HG02938 (cell line): ENCODE measurements around the gene SERP1.
"Not testable (repeated sequence)": the region's sequence is repeated elsewhere in the genome, so short reads cannot be mapped to it uniquely, and the experiment has no call there.

ENCODE experiments used
- ATAC-seq: cut with Tn5 transposase; IDR thresholded peaks from one replicate; pipeline ENCODE4 v1.9.1; 2021; ENCODE audit warnings: mild to moderate bottlenecking, moderate library complexity; ENCODE audit not compliant: unreplicated experiment

Gene SERP1

GRCh38 chr3:150540297-150540696, 6.0 kb downstream of the SERP1 start:
- ATAC-seq = no peak

DNA sequence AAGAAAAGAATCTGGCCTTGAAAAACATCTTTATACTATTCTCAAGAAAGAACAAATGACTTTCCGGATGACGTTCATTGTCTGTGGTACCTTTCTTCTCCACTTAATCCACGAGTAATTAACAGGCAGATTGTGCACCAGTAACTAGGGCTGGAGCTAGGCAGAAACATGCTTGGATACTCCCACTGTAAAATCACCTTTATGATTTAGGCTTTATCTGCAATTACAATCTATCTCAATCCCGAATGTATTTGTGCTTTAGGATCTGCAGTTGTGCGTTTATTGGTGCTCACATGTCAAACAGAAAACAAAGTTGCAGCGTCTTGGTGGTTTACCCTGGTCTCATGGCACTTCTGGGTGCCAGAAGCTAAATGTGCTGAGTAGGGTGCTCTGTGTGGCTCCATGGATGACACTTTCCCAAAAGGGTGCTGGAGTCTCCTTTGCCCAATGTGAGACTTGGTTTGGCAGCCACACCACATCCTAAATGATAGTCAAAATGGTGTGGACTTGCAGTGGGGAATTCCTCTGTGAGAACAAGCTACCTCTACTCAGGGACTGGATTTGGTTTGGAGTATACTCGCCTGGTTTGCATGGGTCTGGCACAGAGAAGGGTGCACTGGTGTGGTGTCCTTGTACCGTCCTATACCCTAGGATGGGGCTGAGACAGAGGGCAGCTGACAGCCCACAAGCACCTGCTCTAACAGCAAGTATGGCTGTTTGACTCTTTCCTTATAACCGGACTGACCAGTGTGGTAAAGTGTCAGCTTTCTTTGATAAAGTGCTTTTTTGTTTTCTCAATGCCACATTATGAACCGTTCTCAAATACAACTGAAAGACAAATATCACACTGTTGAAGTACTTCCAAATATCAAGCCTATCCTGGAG, 7.7 kb downstream of the SERP1 start:
- no peak for ATAC-seq

DNA sequence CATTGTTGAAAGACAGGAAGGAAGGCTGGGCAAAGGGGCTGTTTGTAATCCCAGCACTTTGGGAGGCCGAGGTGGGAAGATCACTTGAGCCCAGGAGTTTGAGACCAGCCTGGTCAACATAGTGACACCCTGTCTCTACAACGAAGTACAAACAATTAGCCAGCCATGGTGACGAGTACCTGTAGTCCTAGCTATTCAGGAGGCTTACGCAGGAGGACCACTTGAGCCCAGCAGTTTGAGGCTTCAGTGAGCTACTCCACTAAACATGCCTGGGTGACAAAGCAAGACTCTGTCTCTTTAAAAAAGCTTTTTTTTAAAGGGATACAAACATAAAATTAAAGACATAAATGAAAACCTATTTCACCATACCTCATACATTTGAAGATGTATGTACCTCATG, 11.1 kb downstream of the SERP1 start:
- no peak for ATAC-seq

DNA sequence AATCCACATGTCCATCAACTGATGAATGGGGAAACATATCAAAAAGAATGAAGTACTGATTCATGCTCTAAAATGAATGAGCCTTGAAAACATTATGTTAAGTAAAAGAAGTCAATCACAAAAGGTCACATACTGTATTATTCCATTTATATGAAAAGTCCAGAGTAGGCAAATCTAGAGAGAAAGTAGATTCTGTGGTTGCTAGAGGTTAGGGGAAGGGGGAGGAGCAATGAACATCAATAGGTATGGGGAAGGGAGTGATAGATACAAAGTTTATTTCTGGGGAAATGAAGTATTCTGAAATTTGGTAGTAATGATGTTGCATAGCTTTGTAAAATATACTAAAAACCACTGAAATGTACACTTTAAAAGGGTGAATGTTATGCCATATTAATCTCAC, 14.5 kb downstream of the SERP1 start:
- no peak for ATAC-seq

- no peak for ATAC-seq
Measured at GRCh38 chr3:150528354-150528797, 17.9 kb downstream of the SERP1 start.

DNA sequence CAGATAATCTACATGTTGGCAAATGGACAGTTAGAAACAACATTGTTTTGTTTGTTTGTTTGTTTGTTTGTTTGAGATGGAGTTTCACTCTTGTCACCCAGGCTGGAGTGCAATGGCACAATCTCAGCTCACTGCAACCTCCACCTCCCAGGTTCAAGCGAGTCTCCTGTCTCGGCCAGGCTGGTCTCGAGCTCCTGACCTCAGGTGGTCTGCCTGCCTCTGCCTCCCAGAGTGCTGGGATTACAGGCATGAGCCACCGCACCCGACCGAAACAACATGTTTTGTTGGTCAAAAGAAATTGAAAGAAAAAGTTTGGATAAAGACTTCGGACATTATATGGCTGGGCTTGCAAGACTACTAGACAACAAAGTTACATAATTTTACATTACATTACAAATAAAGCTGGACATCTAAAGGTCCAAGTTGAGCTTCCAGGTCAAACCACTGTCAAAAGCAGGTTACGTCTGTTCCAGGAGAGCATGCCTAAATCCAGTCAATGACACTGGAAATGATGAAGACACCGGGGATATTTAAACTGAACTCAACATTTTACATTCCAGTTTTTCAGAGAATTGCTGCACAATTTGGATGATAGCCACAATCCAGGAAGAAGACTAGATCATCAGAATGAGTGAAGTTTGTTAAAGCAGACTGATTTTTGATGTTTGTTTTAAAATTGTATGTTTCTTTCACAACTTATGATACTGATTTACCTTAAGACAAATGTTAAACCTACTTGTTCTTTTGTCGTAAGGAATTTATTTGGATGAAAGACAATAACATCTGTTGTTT, 18.6 kb downstream of the SERP1 start:
- ATAC-seq = no peak

DNA sequence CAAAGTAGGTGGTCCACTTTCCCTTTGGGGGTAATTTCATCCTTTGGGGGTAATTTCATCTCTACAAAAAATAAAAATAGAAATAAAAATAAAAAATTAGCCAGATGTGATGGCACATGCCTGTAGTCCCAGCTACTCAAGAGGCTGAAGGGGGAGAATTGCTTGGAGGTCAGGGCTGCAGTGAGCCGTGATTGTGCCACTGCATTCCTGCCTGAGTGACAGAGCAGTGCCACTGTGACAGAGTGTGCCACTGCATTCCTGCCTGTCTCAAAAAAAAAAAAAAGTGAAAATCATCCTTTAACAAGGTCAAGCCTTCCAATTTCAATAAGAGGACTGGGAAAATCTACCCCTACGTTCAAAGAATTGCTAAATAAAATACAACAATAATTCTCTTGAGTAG, 22.8 kb downstream of the SERP1 start:
- ATAC-seq = no peak

GRCh38 chr3:150521463-150521862, 24.8 kb downstream of the SERP1 start:
- no peak for ATAC-seq

GRCh38 chr3:150520408-150520807, 25.9 kb downstream of the SERP1 start:
- no peak for ATAC-seq

DNA sequence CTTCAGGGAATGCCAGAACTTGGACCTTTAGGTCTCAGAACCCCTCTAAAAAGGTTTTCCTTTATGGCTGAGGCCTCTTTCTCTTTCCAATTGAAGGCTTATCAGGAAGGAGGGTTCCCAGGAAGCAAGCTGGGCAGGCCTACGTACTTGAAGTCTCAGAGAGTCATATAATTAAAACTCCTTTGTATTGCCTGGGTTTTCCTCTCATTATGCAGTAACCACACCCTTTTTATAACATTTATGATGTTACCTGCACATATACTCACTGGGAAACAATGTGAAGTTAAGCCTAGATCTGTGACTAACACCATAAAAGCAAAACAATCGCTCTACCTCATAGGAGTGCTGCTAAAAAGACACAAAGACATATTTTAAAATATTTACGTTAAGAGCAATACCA, 27.3 kb downstream of the SERP1 start:
- ATAC-seq = no peak

GRCh38 chr3:150515210-150515609, 31.1 kb downstream of the SERP1 start:
- no peak for ATAC-seq

DNA sequence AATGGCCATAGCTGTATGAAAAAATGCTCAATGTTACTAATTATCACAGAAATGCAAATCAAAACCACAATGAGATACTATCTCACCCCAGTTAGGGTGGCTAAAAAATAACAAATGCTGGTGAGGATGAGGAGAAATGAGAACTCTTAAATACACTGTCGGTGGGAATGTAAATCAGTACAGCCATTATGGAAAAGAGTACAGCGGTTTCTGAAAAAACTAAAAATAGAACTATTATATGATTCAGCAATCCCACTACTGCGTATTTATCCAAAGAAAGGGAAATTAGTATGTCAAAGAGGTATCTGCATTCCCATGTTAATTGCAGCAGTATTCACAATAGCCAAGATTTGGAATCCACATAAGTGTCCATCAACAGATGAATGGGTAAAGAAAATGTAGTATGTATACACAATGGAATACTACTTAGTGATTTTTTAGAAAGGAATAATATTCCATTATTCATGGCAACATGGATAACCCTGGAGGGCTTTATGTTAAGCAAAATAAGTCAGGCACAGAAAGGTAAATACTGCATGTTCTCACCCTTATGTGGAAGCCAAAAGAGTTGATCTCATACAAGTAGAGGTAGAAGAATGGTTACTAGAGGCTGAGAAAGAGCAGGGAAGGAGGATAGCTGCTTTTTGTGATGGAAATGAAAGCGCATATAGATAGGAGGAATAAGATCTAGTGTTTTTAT, 35.0 kb downstream of the SERP1 start:
- no peak for ATAC-seq

- ATAC-seq = no peak
Measured at GRCh38 chr3:150509780-150510179, 36.5 kb downstream of the SERP1 start.

DNA sequence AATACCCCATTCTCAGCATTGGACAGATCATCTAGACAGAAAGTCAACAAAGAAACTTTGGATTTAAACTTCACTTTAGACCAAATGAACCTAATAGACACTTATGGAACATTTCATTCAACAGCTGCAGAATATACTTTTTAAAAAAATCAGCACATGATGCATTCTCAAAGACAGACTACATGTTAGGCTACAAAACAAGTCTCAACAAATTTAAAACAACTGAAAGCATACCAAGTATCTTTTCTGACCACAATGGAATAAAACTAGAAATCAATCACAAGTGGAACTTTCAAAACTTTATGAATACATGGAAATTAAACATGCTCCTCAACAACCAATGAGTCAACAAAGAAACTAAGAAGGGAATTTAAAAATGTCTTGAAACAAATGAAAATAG, 37.9 kb downstream of the SERP1 start:
- no peak for ATAC-seq

GRCh38 chr3:150504483-150504882, 41.8 kb downstream of the SERP1 start:
- no peak for ATAC-seq

- no peak for ATAC-seq
Measured at GRCh38 chr3:150503402-150504099, 42.7 kb downstream of the SERP1 start.

DNA sequence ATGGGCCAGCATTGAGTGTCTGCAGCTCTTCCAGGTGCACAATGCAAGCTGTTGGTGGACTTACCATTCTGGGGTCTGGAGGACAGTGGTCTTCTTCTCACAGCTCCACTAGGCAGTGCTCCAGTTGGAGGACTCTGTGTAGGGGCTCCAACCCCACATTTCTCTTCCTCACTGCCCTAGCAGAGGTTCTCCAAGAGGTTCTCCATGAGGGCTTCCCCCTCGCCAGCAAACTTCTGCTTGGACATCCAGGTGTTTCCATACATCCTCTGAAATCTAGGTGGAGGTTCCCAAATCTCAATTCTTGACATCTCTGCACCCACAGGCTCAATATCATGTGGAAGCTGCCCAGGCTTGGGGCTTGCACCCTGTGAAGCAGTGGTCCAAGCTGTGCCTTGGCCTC, 45.3 kb downstream of the SERP1 start:
- ATAC-seq = not testable (repeated sequence)

GRCh38 chr3:150497956-150498355, 48.3 kb downstream of the SERP1 start:
- no peak for ATAC-seq

- no peak for ATAC-seq
Measured at GRCh38 chr3:150495563-150496168, 50.6 kb downstream of the SERP1 start.

- no peak for ATAC-seq
Measured at GRCh38 chr3:150495149-150495548, 51.1 kb downstream of the SERP1 start.
